Mononuclear cell (primary cell): ENCODE measurements around the gene ZNF638. TPM values are rescaled to one million over a fixed set of nuclear protein-coding genes. Genes with fewer than 3 reads are reported as not detected.

Source experiments
- H3K27me3 ChIP-seq: 2 replicates; pipeline ENCODE4 v1.6.0; 2011; ENCODE audit warnings: low read length, control low read depth; ENCODE audit not compliant: insufficient read depth
- H3K4me1 ChIP-seq: 2 replicates; pipeline ENCODE4 v1.5.1; 2011; ENCODE audit warnings: mild to moderate bottlenecking, low read length, control low read depth; ENCODE audit not compliant: insufficient read depth
- H3K4me3 ChIP-seq: 2 replicates; pipeline ENCODE4 v1.5.1; 2011; ENCODE audit warnings: mild to moderate bottlenecking, low read length, moderate library complexity
- H3K9me3 ChIP-seq: 2 replicates; pipeline ENCODE4 v1.5.1; 2011; ENCODE audit warnings: low read depth, mild to moderate bottlenecking, control low read depth, low read length
- total RNA-seq: library from RNA; depleted of rRNA; stranded (reverse); fragments of >200 nt; gene quantifications from one replicate; pipeline ENCODE4 v1.2.3, GENCODE V29; 2012

The ZNF638 gene
- total RNA-seq, 1 donor: 157 TPM

GRCh38 chr2:71474744-71475397, 143.3 kb downstream of the ZNF638 start:
- no peak overlapping the region for H3K4me3 ChIP-seq
- H3K27me3 ChIP-seq: no peaks in the 10 kb centered on the region
- peaks cover 53% of the 10 kb centered on the region for H3K4me1 ChIP-seq
- no peaks in the 10 kb centered on the region for H3K9me3 ChIP-seq

- H3K9me3 ChIP-seq: no peaks in the 10 kb centered on the region
- no peaks in the 10 kb centered on the region for H3K27me3 ChIP-seq
- H3K4me3 ChIP-seq: no peak overlapping the region
- H3K4me1 ChIP-seq: peaks cover 49% of the 10 kb centered on the region
Measured at GRCh38 chr2:71476495-71476894, 144.9 kb downstream of the ZNF638 start.

- H3K4me3 ChIP-seq: no peak overlapping the region
- peaks cover 49% of the 10 kb centered on the region for H3K4me1 ChIP-seq
- H3K9me3 ChIP-seq: no peaks in the 10 kb centered on the region
- no peaks in the 10 kb centered on the region for H3K27me3 ChIP-seq
Measured at GRCh38 chr2:71477231-71477691, 145.7 kb downstream of the ZNF638 start.

GRCh38 chr2:71478806-71479205, 147.2 kb downstream of the ZNF638 start:
- Histone ChIP-seq H3K27me3 (no peaks in the 10 kb centered on the region), H3K9me3 (no peaks in the 10 kb centered on the region), H3K4me3 (no peak overlapping the region), H3K4me1 (peaks cover 38% of the 10 kb centered on the region)

GRCh38 chr2:71479261-71479660, 147.7 kb downstream of the ZNF638 start:
- H3K4me1 ChIP-seq: peaks cover 34% of the 10 kb centered on the region
- H3K27me3 ChIP-seq: no peaks in the 10 kb centered on the region
- no peaks in the 10 kb centered on the region for H3K9me3 ChIP-seq

GRCh38 chr2:71481111-71481510, 149.5 kb downstream of the ZNF638 start:
- Histone ChIP-seq H3K27me3 (no peaks in the 10 kb centered on the region), H3K4me3 (no peak overlapping the region), H3K9me3 (no peaks in the 10 kb centered on the region), H3K4me1 (peaks cover 15% of the 10 kb centered on the region)

More at GRCh38 chr2:71479261-71479660, 147.7 kb downstream of the ZNF638 start:
- no peak overlapping the region for H3K4me3 ChIP-seq

GRCh38 chr2:71482055-71482454, 150.5 kb downstream of the ZNF638 start:
- H3K4me3 ChIP-seq: no peak overlapping the region
- peaks cover 7% of the 10 kb centered on the region for H3K4me1 ChIP-seq
- no peaks in the 10 kb centered on the region for H3K27me3 ChIP-seq
- H3K9me3 ChIP-seq: no peaks in the 10 kb centered on the region

GRCh38 chr2:71483246-71483645, 151.7 kb downstream of the ZNF638 start:
- Histone ChIP-seq H3K4me3 (no peak overlapping the region), H3K9me3 (no peaks in the 10 kb centered on the region), H3K4me1 (no peaks in the 10 kb centered on the region), H3K27me3 (no peaks in the 10 kb centered on the region)

- Histone ChIP-seq H3K9me3 (no peaks in the 10 kb centered on the region), H3K4me1 (no peaks in the 10 kb centered on the region), H3K4me3 (no peak overlapping the region), H3K27me3 (no peaks in the 10 kb centered on the region)
Measured at GRCh38 chr2:71484354-71484753, 152.8 kb downstream of the ZNF638 start.

Other genes with a start within 250 kb of the ZNF638 start
- 6.8 TPM for gene MCEE, start 201.6 kb upstream of the ZNF638 start, total RNA-seq
- gene MPHOSPH10, start 201.1 kb upstream of the ZNF638 start, total RNA-seq: 21.1 TPM
- gene PAIP2B, start 104.7 kb upstream of the ZNF638 start, total RNA-seq: 1.4 TPM
- 13.3 TPM for gene DYSF, start 121.8 kb downstream of the ZNF638 start, total RNA-seq